AG09309 (cell line): ENCODE measurements around the gene CGN.

ENCODE experiments used
- DNase-seq: peaks from one replicate; pipeline ENCODE4 v3.0.0-alpha.2; 2010; ENCODE audit warnings: low read depth
- H3K4me3 ChIP-seq: 2 replicates; pipeline ENCODE4 v1.5.1; 2011; ENCODE audit warnings: mild to moderate bottlenecking, low read depth, low read length, moderate library complexity; ENCODE audit not compliant: control insufficient read depth
- TF ChIP-seq, protein P1 (sequence below): IDR thresholded peaks from 2 replicates; pipeline ENCODE4 v1.5.1; 2011; ENCODE audit warnings: mild to moderate bottlenecking, low read depth, low read length, inconsistent platforms; ENCODE audit not compliant: insufficient read depth, control insufficient read depth; ENCODE audit errors: missing control alignments

The CGN gene

DNA sequence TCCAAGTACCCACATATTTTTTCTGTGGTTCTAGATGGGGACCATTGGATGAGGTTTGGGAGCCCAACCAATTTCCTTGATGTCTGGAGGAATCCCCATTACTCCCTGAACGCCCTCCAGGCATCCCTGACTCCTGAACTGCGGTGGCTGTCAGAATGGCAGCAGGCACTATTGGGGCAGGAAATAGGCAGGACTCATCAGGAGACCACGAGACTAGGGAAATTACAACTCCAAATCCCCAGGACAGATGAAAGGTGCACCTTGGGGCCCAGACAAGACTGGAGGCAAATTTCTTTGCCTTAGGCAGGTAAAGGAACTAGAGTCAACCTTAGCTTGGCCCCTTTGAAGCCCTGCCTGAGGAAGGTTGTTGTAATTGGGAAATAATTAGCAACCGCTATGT lies 1.1 kb downstream of the CGN start:
- H3K4me3 ChIP-seq: no peak overlapping the region
- DNase-seq: no peak

DNA sequence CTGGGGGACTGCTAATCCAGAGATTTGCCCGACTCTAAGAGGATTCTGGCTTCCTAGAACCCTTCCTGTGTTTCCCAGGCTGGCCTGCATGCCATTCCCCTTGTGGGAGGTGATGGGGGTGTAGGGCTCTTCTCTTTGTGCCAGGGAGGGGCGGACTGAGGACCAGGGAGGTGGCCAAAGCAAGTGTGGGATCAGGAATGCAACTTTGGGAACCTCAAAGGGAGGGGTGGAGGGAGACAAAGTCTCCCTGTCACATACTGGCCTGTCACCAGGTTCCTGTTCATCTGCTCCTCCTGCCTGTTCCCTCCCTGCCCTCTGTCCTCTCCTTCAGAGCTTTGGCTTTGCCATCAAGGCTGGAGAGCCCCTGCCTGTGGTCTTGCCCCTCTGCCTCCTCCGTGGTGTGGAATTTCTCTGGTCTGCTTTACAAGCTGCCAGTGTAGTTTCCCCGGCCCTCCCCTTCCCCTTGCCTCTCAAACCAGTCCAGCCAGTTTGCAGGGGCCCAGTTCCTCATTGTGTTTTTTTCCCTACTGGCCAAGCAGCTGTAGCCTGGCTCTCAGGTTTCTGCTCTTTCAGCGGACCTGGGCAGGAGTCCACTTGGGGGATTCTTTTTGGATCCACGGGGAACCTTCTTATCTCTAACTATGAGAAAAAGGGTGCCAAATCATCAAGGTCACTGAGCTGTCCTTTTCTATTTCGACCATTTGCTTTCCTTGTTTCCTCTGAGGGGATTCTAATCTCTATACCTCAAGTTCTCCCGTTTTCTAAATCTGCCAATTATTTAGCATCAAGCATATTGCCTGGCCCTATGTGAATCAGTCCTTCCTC lies 1.8 kb downstream of the CGN start:
- TF ChIP-seq, protein P1, sequence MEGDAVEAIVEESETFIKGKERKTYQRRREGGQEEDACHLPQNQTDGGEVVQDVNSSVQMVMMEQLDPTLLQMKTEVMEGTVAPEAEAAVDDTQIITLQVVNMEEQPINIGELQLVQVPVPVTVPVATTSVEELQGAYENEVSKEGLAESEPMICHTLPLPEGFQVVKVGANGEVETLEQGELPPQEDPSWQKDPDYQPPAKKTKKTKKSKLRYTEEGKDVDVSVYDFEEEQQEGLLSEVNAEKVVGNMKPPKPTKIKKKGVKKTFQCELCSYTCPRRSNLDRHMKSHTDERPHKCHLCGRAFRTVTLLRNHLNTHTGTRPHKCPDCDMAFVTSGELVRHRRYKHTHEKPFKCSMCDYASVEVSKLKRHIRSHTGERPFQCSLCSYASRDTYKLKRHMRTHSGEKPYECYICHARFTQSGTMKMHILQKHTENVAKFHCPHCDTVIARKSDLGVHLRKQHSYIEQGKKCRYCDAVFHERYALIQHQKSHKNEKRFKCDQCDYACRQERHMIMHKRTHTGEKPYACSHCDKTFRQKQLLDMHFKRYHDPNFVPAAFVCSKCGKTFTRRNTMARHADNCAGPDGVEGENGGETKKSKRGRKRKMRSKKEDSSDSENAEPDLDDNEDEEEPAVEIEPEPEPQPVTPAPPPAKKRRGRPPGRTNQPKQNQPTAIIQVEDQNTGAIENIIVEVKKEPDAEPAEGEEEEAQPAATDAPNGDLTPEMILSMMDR: no peak
- H3K4me3 ChIP-seq: no peak overlapping the region
- no peak for DNase-seq

More for the DNA sequence above, 1.1 kb downstream of the CGN start:
- TF ChIP-seq, protein P1: no peak

DNA sequence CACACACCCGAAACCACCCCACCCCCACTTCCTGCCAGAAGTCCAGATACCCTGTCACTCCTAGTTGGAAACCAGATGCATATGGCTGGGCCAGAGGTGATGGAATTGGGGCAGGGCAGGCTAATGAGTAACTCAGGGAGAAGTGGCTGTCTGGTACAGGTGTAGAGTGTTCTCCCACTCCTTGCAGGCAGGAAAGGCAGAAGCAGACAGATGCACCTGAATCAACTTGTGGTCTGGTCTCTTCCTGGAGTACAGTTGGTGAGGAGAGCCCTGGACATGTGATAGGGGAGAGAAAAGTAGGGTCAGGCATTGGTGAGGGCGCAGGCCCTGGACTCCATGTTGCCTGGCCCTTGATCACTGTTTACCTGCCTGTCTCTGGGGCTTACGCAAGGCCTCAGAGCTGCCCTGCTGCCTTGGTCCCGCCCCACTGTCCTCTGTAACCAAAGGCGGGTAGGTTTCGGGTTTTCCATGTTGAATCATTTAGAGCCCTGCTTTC lies 2.5 kb downstream of the CGN start:
- no peak overlapping the region for H3K4me3 ChIP-seq
- TF ChIP-seq, protein P1: no peak
- no peak for DNase-seq

DNA sequence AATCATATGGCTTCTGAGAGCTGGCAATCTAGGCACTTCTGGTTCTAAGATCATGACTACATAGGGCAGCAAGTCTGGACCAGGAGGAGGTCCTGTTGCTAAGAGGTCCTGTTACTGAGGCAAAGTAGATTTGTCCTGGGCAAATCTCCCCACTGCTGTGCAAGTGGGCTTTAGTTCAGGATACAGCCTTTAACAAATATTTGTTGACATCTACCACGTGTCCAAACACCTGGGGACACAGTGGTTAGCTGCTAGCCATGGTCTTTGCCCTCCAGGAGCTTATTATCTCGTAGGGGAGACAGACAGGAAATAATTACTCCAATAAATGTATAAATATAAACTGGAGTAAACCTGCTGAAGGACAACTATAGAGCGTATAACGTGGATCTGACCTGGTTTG lies 3.2 kb downstream of the CGN start:
- no peak overlapping the region for H3K4me3 ChIP-seq
- TF ChIP-seq, protein P1: no peak
- no peak for DNase-seq

DNA sequence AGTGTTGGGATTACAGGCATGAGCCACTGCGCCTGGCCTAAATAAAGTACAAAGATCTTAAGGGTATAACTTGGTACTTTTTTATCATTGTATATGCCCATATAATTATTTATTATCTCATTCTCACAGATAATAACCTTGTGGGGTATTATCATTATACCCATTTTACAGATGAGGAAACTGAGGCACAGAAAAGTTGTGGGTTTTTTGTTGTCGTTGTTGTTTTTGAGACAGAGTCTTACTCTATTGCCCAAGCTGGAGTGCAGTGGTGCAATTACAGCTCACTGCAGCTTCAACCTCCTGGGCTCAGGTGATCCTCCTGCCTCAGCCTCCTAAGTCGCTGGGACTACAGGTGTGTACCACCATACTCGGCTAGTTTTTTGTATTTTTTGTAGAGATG lies 4.1 kb downstream of the CGN start:
- H3K4me3 ChIP-seq: no peak overlapping the region
- no peak for DNase-seq
- TF ChIP-seq, protein P1: no peak

DNA sequence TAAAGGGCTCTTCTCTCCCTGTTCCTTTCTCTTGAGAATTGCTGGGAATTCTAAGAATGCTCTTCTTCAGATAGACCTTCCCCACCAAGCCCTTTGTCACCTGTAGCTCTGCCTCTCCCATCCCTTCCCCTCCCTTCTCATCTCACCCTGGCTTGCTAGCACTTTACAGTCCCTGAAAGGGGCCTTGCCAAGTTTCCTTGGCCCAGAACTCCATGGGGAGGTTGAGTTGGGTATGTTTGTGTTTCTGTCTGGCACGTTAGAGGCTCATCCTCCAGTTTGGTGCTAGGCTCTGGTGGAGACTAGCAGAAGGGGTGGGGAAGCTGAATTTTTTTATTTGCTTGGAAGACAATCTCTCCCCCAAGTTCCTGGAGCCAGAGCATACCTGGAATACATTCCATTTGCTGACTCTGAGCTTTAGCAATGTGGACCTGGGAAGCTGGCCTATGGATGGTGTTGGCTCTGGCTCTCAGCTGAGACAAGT lies 4.9 kb downstream of the CGN start:
- no peak overlapping the region for H3K4me3 ChIP-seq
- no peak for DNase-seq
- TF ChIP-seq, protein P1: no peak
